HG02981 (cell line): ENCODE results near the gene ZNF524.
"Not testable (repeated sequence)": the region's sequence is repeated elsewhere in the genome, so short reads cannot be mapped to it uniquely, and the experiment has no call there.

Experiments
- ATAC-seq: cut with Tn5 transposase; IDR thresholded peaks from one replicate; pipeline ENCODE4 v1.9.1; 2021; ENCODE audit warnings: mild to moderate bottlenecking, moderate library complexity; ENCODE audit not compliant: unreplicated experiment

The ZNF524 gene, protein sequence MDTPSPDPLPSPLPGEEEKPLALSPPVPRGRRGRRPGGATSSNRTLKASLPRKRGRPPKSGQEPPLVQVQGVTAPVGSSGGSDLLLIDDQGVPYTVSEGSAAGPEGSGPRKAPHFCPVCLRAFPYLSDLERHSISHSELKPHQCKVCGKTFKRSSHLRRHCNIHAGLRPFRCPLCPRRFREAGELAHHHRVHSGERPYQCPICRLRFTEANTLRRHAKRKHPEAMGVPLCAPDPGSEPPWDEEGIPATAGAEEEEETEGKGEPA

DNA sequence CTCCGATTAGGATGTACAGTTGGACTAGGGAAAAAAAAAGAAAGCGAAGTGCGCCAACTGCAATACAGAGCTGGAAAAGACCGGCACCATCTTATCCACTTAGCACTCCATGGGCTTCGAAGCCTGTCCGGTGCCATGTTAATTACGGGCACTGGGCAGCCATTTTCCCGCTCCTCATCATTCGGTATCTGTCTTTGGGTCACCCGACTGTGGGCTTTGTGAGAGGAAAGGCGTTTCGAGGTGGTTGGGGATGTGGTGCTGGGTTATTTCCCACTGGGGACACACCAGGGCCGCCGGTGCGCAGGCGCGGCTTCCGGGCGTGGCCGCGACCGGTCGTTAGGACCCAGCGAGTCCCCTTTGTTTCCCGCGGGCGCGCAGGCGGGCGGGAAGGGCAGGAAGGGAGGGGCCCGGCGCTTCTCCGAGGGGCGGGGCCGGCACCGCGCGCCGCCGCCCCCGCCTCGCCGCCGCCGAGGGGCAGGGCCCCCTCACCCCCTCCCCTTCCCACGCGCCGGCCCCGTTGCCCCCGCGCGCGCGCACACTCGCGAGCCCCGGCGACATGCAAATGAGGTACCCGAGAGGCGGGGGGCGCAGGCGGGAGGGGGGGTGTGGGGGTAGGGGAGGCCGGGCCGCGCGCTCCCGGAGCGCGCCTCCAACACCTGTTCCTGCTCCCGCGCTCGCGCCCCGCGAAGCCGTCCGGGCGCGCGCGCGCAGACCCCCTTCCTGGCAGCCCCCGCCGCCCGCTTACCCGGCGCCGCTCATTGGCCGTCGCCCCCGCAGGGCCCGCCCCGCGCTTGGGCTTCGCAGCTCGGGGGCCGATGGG, at the start of gene ZNF524:
Gene ZNF524, plus strand, starts transcription at position 447 of the 820 bp plus-strand sequence. CDS start 1,825 bp downstream, outside the sequence.
- ATAC-seq = peak; percentile 39

DNA sequence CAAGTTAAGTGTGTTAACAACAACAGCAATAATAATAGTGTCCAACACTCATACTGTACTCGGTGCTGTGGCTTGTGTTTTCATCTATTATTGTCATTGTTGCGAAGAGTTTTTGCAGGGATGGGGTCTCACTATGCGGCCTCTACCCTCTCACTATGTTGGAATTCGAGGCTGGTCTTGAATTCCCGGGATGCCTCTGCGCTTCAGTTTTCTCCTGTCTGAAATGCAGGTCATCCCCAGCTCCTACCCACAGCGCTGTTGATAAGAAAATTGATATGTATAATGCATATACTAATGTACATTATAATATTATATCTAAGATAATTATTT, 49.8 kb upstream of the ZNF524 start:
- no peak for ATAC-seq

DNA sequence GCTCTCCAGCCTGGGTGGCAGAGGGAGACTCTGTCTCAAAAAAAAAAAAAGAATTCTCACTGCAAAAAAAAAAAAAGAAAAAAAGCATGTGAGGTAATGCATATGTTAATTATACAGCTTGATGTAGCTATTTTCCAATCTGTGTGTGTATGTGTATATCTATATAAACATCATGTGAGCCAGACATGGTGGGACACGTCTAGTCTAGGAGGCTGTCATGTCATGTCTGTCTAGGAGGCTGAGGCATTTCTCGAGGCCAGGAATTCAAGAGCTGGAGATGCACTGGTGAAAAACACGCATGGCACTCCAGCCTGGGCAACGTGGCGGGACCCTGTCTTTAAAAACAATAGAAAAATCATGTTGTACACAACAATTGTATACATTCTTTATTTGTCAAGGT, 47.9 kb upstream of the ZNF524 start:
- ATAC-seq = no peak

DNA sequence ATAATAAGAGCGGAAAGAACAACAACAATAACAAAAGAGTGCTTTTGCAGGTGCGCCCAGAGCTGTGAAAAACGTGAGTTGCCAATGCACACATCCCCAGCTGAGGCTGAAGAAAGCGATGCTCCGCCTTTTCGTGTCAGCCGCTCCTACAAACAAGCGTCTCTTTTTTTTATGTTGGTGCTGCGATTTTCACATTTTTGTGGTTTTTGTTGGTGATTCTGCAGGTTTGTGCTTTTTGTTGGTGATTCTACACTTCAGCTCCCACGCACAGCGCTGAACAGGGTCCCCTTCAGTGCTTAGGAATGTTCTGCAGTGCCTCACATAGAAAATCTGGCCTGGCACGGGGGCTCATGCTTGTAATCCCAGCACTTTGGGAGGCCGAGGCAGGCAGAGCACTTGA, 47.5 kb upstream of the ZNF524 start:
- no peak for ATAC-seq

DNA sequence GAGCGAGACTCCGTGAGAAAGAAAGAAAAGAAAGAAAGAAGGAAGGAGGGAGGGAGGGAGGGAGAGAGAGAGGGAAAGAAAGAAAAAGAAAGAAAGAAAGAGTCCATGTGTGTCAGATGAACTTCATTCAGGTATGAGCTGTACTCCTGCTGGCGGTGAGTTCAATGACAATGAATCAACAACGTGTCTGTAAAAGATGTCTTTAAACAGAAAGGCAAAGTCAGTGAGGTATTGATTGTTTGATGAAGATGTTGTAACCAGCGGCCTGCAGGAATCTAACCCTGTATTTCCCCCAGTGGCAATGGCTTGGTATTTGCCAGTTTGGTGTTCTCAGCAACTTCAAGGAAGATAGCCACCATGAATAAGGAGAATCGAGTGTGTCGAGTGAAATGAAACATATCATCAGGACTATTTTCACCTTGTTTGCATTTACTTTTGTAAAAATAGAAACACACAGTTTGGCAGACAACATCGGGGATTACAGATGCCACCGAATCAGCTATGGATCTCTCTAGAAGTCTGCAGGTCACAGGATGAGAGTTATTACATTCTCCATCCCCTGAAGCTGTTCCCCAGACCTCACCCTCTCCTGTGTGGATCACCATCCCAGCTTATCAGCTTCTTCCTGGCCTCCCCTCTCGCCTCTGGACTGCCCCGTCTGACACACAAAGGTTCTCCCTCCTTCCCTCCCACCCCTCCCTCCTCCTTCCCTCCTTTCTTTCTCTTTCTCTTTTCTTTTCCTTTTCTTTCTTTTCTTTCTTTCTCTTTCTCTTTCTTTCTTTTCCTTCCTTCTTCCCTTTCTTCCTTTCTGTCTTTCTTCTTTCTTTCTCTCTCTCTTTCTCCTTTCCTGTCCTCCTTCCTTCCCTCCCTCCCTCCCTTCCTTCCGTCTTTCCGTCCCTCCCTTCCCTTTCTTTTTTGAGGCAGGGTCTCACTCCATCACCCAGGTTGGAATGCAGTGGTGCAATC, 46.6 kb upstream of the ZNF524 start:
- ATAC-seq = no peak

DNA sequence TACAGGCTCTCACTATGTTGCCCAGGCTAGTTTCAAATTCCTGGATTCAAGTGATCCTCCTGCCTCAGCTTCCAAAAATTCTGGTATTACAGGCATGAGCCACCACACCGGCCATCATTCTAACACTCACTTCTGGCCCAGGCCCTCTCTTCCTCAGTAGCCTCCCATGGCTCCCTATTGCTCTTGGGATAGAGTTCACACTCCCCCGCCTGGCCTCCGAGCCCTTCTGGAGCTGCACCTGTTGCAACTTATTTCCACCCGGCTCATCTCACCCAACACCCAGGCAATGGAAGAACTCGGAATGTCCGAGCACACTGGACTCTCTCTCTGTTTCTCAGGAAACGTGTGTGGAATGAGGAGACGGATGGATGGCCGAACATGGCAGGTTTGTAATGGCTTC, 45.8 kb upstream of the ZNF524 start:
- no peak for ATAC-seq

DNA sequence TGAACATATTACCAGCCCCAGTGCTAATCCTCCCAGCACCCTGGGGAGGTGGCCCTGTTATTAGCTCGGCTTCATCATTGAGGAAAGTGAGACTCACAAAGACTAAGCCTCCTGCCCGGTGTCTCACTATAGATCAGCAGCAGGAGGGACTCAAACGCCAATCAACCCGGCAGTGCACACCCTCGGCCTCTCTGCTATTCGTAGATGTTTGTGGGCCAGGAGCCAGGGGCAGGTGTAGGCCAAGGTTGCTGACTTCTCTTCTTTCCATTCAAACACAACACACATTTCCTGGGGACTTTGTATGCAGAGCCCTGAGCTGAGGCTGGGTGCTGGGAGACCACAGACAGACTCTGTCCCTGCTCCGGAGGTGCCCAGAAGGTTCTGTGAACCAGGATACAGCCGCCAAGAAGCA, 45.3 kb upstream of the ZNF524 start:
- no peak for ATAC-seq

DNA sequence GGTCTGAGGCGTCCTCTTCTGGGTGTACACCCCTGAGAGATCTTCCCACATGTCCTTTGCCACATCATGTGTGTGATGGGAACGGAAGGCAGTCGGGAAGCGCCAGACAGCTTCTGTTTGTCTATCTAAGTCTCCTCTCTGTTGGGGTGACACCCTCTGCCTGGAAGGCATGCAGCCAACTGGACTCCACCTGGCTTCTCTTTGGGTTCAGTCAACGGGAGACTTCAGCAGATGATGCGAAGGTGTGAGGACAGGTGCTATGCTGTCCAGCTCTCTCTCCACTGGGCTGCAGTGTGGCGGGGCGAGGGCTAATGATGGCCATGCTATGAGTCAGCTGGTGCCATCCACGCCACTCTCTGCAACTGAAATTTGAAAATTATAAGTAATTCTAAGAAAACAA, 40.4 kb upstream of the ZNF524 start:
- ATAC-seq = no peak

DNA sequence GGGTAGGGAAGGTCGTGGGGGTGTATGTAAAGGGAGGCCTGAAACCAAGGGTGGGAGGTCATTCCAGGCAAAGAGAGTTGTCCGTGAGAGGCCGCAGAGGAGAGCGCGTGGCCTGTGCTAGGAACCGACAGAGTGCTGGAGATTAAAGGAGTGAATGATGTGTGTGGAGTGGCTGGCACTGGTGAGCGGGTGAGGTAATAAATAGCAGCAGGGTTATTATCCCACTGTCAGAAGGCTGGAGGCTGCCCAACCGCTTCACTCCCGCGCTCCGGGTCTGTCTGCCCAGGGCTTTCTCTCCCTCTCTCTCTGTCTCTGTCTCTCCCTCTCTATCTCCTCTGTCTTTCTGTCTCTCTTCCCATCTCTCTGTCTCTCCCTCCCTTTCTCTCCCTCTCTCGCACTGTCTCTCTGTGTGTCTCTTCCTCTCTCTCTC, 36.8 kb upstream of the ZNF524 start:
- ATAC-seq = no peak

DNA sequence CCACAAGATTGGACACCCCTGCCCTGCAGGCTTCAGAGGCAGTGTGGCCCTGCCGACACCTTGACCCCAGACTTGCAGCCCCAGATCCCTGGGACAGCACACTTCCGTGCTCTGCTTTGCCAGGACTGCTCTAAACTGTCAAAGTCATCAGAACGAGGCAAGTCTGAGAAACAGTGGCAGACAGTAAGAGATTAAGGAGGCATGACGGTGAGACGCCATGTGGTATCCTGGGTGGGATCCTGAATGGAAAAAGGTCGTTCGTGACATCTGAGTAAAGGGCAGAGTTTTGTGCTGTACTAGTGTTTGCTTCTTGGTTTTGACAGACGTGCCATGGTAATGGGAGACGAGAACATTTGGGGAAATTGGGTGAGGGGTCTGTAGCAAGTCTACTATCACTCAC, 33.3 kb upstream of the ZNF524 start:
- ATAC-seq = no peak

DNA sequence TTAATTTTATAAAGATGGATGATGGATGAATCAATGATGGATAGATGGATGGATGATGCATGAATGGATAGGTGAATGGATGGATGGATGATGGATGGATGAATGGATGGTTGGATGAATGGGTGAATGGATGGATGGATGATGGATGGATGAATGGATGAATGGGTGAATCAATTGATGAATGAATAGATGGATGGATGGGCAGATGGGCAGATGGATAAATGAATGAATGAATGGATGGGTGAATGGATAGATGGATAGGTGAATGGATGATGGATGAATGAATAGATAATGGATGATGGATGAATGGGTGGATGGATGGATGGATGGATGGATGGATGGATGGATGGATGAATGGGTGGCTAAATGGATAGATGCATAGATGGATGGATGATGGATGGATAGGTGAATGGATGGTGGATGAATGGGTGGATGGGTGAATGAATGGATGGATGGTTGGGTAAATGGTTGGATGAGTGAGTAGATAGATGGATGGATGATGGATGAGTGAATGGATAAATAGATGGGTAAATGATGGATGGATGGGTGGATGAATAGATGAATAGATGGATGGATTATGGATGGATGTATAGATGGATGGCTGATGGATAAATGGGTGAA, 32.3 kb upstream of the ZNF524 start:
- ATAC-seq = no peak

DNA sequence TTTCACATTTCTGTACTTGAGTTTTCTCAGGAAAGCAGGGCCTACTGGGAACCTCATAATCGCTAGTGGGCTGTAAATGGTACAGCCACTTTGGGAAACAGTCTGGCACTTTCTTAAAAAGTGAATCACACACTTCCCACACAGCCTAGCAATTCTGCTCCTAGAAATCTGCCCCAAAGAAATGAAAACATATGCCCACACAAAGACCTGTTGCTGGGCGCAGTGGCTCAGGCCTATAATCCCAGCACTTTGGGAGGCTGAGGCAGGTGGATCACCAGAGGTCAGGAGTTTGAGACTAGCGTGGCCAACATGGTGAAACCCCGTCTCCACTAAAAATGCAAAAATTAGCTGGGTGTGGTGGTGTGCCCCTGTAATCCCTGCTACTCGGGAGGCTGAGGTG, 30.6 kb upstream of the ZNF524 start:
- not testable (repeated sequence) for ATAC-seq

DNA sequence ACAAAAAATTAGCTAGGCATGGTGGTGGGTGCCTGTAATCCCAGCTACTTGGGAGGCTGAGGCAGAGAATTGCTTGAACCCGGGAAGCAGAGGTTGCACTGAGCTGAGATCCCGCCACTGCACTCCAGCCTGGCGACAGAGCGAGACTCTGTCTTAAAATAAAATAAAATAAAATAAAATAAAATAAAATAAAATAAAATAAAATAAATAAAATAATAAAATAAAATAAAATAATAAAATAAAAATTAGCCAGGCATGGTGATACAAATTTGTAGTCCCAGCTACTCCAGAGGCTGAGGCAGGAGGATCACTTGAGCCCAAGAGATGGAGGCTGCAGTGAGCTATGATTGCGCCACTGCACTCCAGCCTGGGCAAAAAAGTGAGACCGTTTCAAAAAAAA, 26.2 kb upstream of the ZNF524 start:
- not testable (repeated sequence) for ATAC-seq

DNA sequence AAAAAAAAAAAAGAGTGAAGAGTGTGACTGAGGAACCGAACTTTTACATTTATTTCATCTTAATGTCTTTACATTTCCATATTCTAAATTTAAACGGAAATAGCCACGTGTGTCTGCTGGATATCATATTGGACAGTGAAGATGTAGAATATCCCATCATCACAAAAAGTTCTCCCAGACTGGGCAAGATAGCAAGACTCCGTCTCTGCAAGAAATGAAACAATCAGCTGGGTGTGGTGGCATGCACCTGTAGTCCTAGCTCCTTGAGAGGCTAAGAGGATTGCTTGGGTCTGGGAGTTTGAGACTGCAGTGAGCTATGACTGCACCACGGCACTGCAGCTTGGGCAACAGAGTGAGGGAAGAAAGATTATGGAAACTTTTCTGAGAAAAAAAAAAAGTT, 23.3 kb upstream of the ZNF524 start:
- no peak for ATAC-seq

DNA sequence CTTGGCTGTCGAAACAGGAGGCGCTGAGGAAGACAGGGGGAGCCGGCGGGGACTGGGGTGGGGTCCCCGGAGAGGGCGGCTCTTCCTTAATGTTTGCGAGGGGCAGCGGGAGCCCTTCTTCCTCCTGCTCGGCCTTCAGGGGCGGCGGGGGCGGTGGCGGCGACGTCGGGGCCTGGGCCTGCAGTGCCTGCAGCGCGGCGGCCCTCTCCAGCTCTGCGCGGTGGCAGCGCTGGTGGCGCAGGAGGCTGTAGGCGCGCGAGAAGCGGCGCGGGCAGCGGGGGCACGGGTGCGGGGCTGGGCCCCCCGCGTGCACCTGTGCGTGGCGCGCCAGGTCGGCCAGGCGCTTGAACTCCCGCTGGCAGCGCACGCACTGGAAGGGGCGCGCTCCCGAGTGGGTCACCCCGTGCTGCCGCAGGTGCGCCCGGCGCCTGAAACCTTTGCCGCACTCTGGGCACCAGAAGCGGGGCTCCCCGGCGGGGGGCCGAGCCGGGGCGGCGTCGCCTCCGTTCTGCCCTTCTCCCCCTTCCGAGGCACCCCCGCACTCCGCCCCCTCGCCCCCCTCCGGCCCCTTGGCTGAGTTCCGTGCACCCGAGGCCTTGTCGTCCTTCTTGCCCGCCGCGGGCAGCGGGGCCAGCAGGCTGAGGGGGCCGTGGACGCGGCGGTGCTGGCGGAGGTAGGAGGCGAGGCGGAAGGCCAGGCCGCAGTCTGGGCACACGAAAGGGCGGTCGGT, 21.9 kb upstream of the ZNF524 start:
- ATAC-seq = no peak

DNA sequence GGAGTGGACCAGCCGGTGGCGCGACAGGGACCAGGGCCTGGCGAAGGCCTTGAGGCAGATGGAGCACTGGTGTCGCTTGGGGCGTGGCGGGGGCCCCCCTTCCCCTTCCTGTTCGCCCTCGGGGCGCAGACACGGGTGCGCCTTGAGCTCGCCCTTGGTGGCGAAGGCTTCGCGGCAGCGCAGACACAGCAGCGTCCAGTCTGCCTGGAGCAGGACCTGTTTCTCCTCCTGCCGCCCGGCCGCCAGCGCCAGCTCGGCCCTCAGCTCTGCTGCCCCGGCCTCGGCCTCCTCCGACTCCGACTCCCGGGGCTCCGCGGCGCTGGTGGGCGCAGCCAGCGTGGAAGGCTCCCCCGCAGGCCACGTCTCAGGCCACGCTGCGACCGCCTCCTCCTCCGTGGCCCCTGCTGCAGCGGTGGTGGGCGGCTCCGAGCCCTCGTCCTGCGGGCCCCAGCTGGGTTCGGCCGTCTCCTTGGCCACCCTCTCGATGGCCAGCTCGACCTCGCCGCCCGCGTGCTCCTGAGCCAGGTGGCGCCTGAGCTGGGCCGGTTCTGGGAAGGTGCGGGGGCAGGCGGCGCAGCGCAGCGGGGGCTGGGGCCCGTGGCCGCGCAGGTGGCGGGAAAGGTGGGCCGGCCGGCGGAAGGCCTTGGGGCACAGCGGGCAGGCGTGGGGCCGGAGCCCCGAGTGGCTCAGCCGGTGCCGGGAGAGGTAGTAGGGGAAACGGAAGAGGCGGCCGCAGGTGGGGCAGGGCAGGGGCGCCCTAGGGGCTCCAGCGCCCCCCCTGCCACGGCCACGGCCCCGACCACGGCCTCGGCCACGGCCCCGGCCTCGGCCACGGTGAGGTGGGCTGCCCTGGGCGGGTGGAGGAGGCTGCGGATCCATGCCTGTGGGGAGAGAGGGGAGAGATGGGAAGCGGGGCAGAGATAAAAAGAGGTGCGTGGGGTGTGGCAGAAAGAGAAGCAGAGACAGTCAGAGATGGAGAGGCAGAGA, 21.0 kb upstream of the ZNF524 start:
- ATAC-seq = no peak

DNA sequence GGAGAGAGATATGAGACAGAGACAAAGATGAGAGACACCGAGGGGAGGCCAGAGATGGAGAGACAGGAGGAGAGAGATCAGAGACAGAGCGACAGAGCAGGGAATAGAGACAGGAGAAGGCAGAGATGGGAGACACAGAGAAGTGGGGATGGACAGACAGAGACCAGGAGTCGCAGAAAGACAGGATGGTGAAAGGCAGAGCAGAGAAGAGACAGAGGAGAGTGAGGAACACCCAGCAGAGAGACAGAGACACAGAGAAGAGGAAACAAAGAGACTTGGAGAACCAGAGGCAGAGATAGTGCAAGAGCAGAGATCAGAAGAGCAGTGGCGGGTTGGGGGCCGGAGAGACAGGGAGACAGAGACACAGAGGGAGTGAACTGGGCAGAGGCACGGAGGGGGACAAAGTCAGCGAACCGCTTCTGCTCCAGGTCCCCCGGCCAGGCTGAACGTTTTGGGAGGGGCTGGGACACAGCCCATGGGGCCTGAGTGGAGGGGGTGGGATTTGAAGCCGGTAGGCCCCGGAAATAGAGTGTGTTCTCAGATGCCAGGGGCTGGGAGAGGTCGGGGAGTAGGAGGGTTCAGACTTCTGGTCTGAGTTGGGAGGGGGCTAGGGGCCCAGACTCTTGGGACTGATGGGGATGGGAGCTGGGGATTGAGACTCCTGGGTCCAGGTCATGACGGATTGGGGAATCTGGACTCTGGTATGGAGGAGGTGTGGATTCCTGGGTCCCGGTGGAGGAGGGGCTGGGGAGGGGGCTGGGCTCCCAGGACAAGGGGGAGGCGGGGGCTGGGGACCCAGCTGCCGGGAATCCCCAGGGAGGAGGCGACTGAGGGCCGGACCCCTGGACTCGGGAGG, 20.1 kb upstream of the ZNF524 start:
- no peak for ATAC-seq

DNA sequence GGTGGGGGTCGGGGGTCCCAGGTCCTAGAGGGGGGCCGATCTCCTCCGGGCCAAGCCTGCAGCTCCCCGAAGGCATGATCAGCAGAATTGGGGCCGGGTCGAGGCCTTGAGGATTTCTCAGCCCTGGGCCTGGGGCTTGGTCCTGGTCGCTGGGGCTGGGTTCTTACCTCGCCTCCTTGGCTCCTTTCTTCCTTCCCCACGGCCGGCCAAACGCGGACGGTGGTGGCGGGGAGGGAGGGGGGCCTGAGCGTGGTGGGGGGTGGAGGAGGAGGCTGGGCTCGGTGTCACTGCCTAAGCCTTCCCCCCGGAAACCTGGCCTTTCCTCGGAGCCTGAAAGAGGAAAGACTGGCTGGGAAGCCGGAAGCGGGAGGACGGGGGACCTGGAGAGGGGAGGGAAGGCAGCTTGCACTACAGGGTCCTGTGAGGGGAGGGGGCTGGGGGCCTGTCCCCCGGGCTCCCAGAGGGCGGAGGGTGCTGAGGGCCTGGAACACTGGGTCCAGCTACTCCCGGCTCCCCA, 19.4 kb upstream of the ZNF524 start, which contains the start of gene ZNF579:
Gene ZNF579, minus strand, starts transcription at position 221 of the 517 bp plus-strand sequence. CDS start 1,209 bp downstream, outside the sequence.
- no peak for ATAC-seq
